ENCODE measurements around the gene CPAMD8.
"Not testable (repeated sequence)": the region's sequence is repeated elsewhere in the genome, so short reads cannot be mapped to it uniquely, and the experiment has no call there.

CPAMD8 gene

DNA sequence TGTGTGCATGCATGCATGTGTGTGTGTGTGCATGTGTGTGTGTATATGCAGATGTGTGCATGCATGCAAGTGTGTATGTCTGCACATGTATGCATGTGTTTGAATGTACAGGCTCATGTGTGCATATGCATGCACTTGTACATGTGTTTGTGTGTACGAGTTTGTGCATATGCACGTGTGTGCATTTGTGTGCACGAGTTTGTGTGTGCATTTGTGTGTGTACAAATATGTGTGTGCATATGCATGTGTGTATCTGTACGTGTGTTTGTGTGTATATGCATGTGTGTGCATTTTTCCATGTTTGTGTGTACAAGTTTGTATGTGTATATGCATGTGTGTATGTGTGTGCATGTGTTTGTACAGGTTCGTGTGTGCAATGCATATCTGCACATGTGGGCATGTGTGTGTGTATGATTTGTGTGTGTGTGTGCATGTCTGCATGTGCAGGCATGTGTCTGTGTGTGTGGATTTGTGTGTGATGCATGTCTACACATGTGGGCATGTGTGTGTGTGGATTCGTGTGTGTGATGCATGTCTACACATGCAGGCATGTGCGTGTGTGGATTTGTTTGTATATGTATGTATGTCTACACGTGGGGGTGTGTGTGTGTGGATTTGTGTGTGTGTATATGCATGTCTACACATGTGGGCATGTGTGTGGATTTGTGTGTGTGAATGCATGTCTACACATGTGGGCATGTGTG is 80.7 kb downstream of the CPAMD8 start:
- DNase-seq (ENCODE audit: low read depth, low spot score), result no peak
- peaks cover 7% of the 10 kb centered on the region for H3K4me1 ChIP-seq (ENCODE audit: insufficient read depth, insufficient read length)
- no peak for TF ChIP-seq YY1 (IDR thresholded peaks at IDR 0.05; ENCODE audit: insufficient read depth, insufficient read length)
- TF ChIP-seq ZNF274 (IDR thresholded peaks at IDR 0.05; ENCODE audit: low read depth, low read length), result no peak
- no peak for TF ChIP-seq SUZ12 (IDR thresholded peaks at IDR 0.05; ENCODE audit: extremely low read depth, insufficient read depth, insufficient read length)

DNA sequence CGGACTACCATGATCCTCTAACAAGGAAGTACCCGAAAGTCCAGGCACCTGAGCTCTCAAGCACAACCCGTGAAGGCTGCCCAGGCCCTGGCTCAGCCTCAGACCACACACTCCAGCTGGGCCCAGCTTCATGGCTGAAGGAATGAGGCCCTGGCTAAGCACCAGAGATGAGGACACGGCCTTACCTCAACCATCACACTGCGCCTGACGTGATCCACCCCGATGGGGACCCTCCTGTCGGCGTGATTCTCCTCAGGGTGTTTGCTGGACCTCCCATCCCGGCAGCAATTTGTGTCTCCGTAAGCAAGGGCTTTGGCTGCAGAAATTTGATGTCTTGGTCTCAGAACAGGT is 81.3 kb downstream of the CPAMD8 start:
- no peak for TF ChIP-seq SUZ12 (IDR thresholded peaks at IDR 0.05; ENCODE audit: extremely low read depth, insufficient read depth, insufficient read length)
- TF ChIP-seq ZNF274 (IDR thresholded peaks at IDR 0.05; ENCODE audit: low read depth, low read length), result no peak
- TF ChIP-seq YY1 (IDR thresholded peaks at IDR 0.05; ENCODE audit: insufficient read depth, insufficient read length), result no peak
- no peaks in the 10 kb centered on the region for H3K27me3 ChIP-seq (ENCODE audit: insufficient read depth, insufficient read length)
- no peak for DNase-seq (ENCODE audit: low read depth, low spot score)
- H3K9ac ChIP-seq (ENCODE audit: insufficient read length, low read depth), result no peak overlapping the region
- no peak overlapping the region for H3K4me3 ChIP-seq (ENCODE audit: insufficient read length, low read depth)
- no peaks in the 10 kb centered on the region for H3K36me3 ChIP-seq (ENCODE audit: insufficient read depth, insufficient read length, low read length)
- H3K9me3 ChIP-seq (ENCODE audit: insufficient read depth, low read length), result no peaks in the 10 kb centered on the region
- H3K4me1 ChIP-seq (ENCODE audit: insufficient read depth, insufficient read length), result peaks cover 7% of the 10 kb centered on the region

More for the DNA sequence above, 80.7 kb downstream of the CPAMD8 start:
- no peak overlapping the region for H3K4me3 ChIP-seq (ENCODE audit: insufficient read length, low read depth)
- no peaks in the 10 kb centered on the region for H3K36me3 ChIP-seq (ENCODE audit: insufficient read depth, insufficient read length, low read length)
- H3K9ac ChIP-seq (ENCODE audit: insufficient read length, low read depth), result no peak overlapping the region
- H3K9me3 ChIP-seq (ENCODE audit: insufficient read depth, low read length), result no peaks in the 10 kb centered on the region
- H3K27me3 ChIP-seq (ENCODE audit: insufficient read depth, insufficient read length), result no peaks in the 10 kb centered on the region

DNA sequence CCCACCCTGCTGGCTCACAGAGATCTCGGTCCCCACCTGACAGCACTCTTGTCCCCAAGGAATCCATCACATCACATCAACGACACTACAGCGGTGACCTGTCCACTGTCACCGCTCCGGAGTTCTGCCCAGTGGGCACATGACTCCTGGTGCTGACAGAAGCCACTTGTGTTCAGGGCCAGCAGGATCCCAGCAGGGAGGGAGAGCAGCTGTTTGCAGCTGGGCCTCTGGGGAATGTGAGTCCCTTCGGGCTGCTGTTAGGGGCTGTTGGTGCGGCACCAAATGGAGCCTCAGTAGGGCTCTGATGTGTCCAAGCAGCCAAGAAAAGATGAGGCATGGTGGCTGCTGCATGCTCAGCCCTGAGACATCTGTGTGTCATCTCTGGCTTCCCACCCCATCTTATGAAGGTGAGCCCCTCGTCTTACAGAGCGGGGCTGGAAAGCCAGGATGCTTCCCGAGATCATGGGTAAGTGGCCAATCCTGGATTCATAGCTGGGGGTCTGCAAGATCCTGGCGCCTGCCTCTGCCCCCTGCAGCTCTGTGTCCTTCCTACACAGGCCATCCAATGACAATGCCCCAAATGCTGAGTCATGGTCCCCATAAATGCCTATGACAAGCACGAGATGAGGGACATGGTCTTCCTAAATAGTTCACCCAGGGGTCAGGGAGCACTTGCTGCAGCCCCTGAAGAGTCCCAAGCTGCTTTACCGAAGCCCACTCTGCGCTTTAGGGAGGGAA is 81.8 kb downstream of the CPAMD8 start:
- Histone ChIP-seq H3K9ac (ENCODE audit: insufficient read length, low read depth) (no peak overlapping the region), H3K9me3 (ENCODE audit: insufficient read depth, low read length) (no peaks in the 10 kb centered on the region), H3K36me3 (ENCODE audit: insufficient read depth, insufficient read length, low read length) (no peaks in the 10 kb centered on the region), H3K4me3 (ENCODE audit: insufficient read length, low read depth) (no peak overlapping the region), H3K4me1 (ENCODE audit: insufficient read depth, insufficient read length) (peaks cover 7% of the 10 kb centered on the region), H3K27me3 (ENCODE audit: insufficient read depth, insufficient read length) (no peaks in the 10 kb centered on the region)
- TF ChIP-seq ZNF274 (IDR thresholded peaks at IDR 0.05; ENCODE audit: low read depth, low read length), result no peak
- TF ChIP-seq SUZ12 (IDR thresholded peaks at IDR 0.05; ENCODE audit: extremely low read depth, insufficient read depth, insufficient read length), result no peak
- TF ChIP-seq YY1 (IDR thresholded peaks at IDR 0.05; ENCODE audit: insufficient read depth, insufficient read length), result no peak
- no peak for DNase-seq (ENCODE audit: low read depth, low spot score)

DNA sequence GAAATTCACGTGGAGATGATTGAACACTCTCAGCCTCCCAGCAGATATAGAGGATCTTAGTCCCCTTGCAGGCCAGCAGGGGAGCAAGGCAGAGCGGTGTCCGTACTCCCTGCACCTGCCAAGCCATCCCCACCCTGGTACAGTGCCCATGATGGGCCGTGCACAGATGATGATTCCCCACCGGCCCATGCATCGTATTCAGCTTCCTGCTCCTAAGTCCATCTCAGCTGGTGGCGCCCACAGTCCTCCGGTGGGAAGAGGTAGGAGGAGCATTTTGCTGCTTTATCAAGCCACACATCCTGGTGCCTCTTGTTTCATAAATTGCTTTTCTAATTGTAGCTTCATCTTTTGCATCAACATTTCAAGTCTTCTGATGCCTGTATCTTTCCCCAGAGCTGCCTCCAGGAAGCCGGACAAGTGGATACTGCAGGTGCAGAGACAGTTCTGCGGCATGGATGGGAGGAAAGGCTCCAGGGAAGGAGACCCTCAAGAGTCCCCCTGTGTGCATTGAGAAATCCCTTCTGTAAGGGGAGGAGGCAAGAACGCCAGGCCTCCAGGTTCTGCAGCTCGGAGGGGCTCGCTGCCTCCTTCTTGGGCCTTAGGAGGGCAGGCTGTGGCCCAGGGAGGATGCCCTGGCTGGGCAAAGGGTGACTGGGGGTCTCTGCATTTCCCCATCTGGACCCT is 82.5 kb downstream of the CPAMD8 start:
- no peaks in the 10 kb centered on the region for H3K9me3 ChIP-seq (ENCODE audit: insufficient read depth, low read length)
- TF ChIP-seq ZNF274 (IDR thresholded peaks at IDR 0.05; ENCODE audit: low read depth, low read length), result no peak
- no peak for TF ChIP-seq YY1 (IDR thresholded peaks at IDR 0.05; ENCODE audit: insufficient read depth, insufficient read length)
- no peak for TF ChIP-seq SUZ12 (IDR thresholded peaks at IDR 0.05; ENCODE audit: extremely low read depth, insufficient read depth, insufficient read length)
- H3K4me3 ChIP-seq (ENCODE audit: insufficient read length, low read depth), result no peak overlapping the region
- H3K36me3 ChIP-seq (ENCODE audit: insufficient read depth, insufficient read length, low read length), result no peaks in the 10 kb centered on the region
- H3K4me1 ChIP-seq (ENCODE audit: insufficient read depth, insufficient read length), result peaks cover 7% of the 10 kb centered on the region
- H3K27me3 ChIP-seq (ENCODE audit: insufficient read depth, insufficient read length), result no peaks in the 10 kb centered on the region
- no peak overlapping the region for H3K9ac ChIP-seq (ENCODE audit: insufficient read length, low read depth)
- DNase-seq (ENCODE audit: low read depth, low spot score), result no peak

DNA sequence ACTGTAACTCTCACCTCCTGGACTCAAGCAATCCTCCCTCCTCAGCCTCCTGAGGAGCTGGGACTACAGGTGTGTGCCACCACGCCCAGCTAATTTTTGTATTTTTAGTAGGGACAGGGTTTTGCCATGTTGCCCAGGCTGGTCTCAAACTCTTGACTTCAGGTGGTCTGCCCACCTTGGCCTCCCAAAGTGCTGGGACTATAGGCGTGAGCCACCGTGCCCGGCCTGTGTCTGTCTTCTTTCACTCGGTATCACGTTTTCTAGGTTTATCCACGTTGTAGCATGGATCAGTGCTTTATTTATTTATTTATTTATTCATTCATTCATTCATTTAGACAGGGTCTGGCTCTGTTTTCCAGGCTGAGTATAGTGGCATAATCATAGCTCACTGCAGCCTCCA is 83.5 kb downstream of the CPAMD8 start:
- H3K36me3 ChIP-seq (ENCODE audit: insufficient read depth, insufficient read length, low read length); H3K27me3 ChIP-seq (ENCODE audit: insufficient read depth, insufficient read length); DNase-seq (ENCODE audit: low read depth, low spot score); H3K9ac ChIP-seq (ENCODE audit: insufficient read length, low read depth); H3K9me3 ChIP-seq (ENCODE audit: insufficient read depth, low read length); H3K4me3 ChIP-seq (ENCODE audit: insufficient read length, low read depth): not testable (repeated sequence)
- peaks cover 11% of the 10 kb centered on the region for H3K4me1 ChIP-seq (ENCODE audit: insufficient read depth, insufficient read length)

DNA sequence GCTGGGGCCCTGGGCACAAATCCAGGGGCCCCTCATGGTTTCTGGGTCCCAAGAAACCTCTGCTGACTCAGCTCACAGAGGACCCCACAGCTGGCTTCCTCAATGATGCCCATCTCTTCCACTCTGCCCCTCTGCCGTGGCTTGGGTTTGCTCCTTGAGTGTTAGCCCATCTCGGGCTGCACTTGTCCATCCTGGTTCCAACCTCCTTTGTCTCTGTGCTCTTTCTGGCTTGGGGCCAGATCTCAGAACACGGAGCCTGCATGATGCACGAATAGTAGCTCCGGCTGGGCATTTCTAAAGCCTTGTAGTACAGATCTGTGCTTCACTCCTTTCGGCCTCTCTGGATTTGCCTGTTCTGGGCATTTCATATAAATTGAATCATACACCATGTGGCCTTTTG is 84.0 kb downstream of the CPAMD8 start:
- Histone ChIP-seq H3K4me3 (ENCODE audit: insufficient read length, low read depth) (no peak overlapping the region), H3K4me1 (ENCODE audit: insufficient read depth, insufficient read length) (peaks cover 11% of the 10 kb centered on the region), H3K9ac (ENCODE audit: insufficient read length, low read depth) (no peak overlapping the region), H3K27me3 (ENCODE audit: insufficient read depth, insufficient read length) (no peaks in the 10 kb centered on the region), H3K36me3 (ENCODE audit: insufficient read depth, insufficient read length, low read length) (no peaks in the 10 kb centered on the region), H3K9me3 (ENCODE audit: insufficient read depth, low read length) (no peaks in the 10 kb centered on the region)
- no peak for TF ChIP-seq ZNF274 (IDR thresholded peaks at IDR 0.05; ENCODE audit: low read depth, low read length)
- TF ChIP-seq SUZ12 (IDR thresholded peaks at IDR 0.05; ENCODE audit: extremely low read depth, insufficient read depth, insufficient read length), result no peak
- no peak for TF ChIP-seq YY1 (IDR thresholded peaks at IDR 0.05; ENCODE audit: insufficient read depth, insufficient read length)
- DNase-seq (ENCODE audit: low read depth, low spot score), result no peak

DNA sequence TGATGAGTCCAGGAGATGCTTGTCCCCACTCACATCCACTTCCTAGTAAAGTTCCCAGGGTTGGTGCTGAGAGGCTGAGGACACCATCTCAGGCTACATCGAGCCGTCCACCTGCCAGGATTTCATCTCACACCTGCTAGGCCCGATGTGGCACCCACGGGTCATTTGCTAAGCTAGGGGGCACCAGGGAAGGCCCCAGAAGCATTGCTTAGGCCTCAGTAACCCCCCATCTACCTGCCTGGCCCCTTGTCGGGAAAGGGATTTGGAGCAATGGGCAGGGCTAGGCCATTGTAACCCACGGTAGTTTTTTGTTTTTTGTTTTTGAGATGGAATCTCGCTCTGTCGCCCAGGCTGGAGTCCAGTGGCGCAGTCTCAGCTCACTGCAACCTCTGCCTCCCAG is 86.0 kb downstream of the CPAMD8 start:
- no peak overlapping the region for H3K4me3 ChIP-seq (ENCODE audit: insufficient read length, low read depth)
- TF ChIP-seq YY1 (IDR thresholded peaks at IDR 0.05; ENCODE audit: insufficient read depth, insufficient read length) (no peak), SUZ12 (IDR thresholded peaks at IDR 0.05; ENCODE audit: extremely low read depth, insufficient read depth, insufficient read length) (no peak), ZNF274 (IDR thresholded peaks at IDR 0.05; ENCODE audit: low read depth, low read length) (no peak)
- H3K27me3 ChIP-seq (ENCODE audit: insufficient read depth, insufficient read length), result no peaks in the 10 kb centered on the region
- DNase-seq (ENCODE audit: low read depth, low spot score), result no peak
- H3K4me1 ChIP-seq (ENCODE audit: insufficient read depth, insufficient read length), result peaks cover 9% of the 10 kb centered on the region
- H3K9ac ChIP-seq (ENCODE audit: insufficient read length, low read depth), result no peak overlapping the region
- no peaks in the 10 kb centered on the region for H3K36me3 ChIP-seq (ENCODE audit: insufficient read depth, insufficient read length, low read length)
- H3K9me3 ChIP-seq (ENCODE audit: insufficient read depth, low read length), result no peaks in the 10 kb centered on the region

DNA sequence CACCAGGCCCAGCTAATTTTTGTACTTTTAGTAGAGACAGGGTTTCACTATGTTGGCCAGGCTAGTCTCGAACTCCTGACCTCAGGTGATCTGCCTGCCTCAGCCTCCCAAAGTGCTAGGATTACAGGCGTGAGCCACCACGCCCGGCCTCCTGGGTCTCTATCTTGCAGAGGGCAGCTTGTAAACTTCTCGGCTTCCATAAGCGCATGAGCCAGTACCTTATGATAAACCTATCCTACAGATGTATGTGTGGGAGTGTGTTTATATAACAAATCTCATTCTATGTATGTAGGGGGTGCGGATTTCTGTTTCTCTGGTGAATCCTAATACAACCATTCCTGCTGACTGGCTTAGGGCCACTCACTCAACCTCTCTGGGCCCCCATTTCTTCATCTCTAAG is 86.5 kb downstream of the CPAMD8 start:
- DNase-seq (ENCODE audit: low read depth, low spot score); H3K9ac ChIP-seq (ENCODE audit: insufficient read length, low read depth); H3K4me3 ChIP-seq (ENCODE audit: insufficient read length, low read depth); H3K9me3 ChIP-seq (ENCODE audit: insufficient read depth, low read length); H3K27me3 ChIP-seq (ENCODE audit: insufficient read depth, insufficient read length); H3K4me1 ChIP-seq (ENCODE audit: insufficient read depth, insufficient read length); H3K36me3 ChIP-seq (ENCODE audit: insufficient read depth, insufficient read length, low read length): not testable (repeated sequence)
